Activated T-helper 2 cell treated with anti-CD3 and anti-CD28 coated beads, Interferon-gamma antibody, Interleukin-2, Interleukin-4, amounts not matched to agents 10 μg/mL and 5 μg/mL and 100 μg/mL, durations not matched to agents 14 hours and 24 hours and 36 hours (primary cell): Measurements from ENCODE around the gene INTS3. TPM values are rescaled to one million over a fixed set of nuclear protein-coding genes. Genes with fewer than 3 reads are reported as not detected.
"Not testable (repeated sequence)": the region's sequence is repeated elsewhere in the genome, so short reads cannot be mapped to it uniquely, and the experiment has no call there.

ENCODE experiments used
- DNase-seq: peaks from one replicate; pipeline ENCODE4 v3.0.0; 2021; ENCODE audit warnings: low spot score
- H3K27ac Mint-ChIP-seq: one replicate; pipeline ENCODE4 v1.8.0; 2021; ENCODE audit warnings: mixed read lengths
- H3K27me3 Mint-ChIP-seq: one replicate; pipeline ENCODE4 v1.8.0; 2021; ENCODE audit warnings: low read depth, mixed read lengths
- H3K36me3 Mint-ChIP-seq: one replicate; pipeline ENCODE4 v1.8.0; 2021; ENCODE audit warnings: low read depth, mixed read lengths
- H3K4me1 Mint-ChIP-seq: one replicate; pipeline ENCODE4 v1.8.0; 2021; ENCODE audit warnings: low read depth, mixed read lengths
- H3K4me3 Mint-ChIP-seq: one replicate; pipeline ENCODE4 v1.8.0; 2021; ENCODE audit warnings: low read depth, mild to moderate bottlenecking, moderate library complexity, mixed read lengths
- H3K9me3 Mint-ChIP-seq: one replicate; pipeline ENCODE4 v1.8.0; 2021; ENCODE audit warnings: mixed read lengths
- intact Hi-C: fragments of 100-400 bp; cut with micrococcal nuclease; formaldehyde crosslinking; loops from one replicate; pipeline ENCODE4 v1.15.1; 2023
- total RNA-seq: library from RNA; stranded (reverse); gene quantifications from 2 replicates; pipeline ENCODE4 v1.2.3, GENCODE V29; 2022

Gene INTS3
- total RNA-seq, 1 donor from 2014 or later, result 54.0 TPM

- Mint-ChIP-seq H3K27ac (no peak overlapping the region), H3K27me3 (no peaks in the 10 kb centered on the region), H3K4me3 (no peak overlapping the region), H3K9me3 (no peaks in the 10 kb centered on the region), H3K36me3 (no peaks in the 10 kb centered on the region), H3K4me1 (no peaks in the 10 kb centered on the region)
- intact Hi-C loops, result no loop called here
- DNase-seq, result no peak
These were observed 34.4 kb upstream of the INTS3 start for GRCh38 chr1:153693466-153693865.

- no peak overlapping the region for H3K27ac Mint-ChIP-seq
- intact Hi-C loops, result no loop called here
- no peak for DNase-seq
- H3K27me3 Mint-ChIP-seq, result no peaks in the 10 kb centered on the region
- H3K36me3 Mint-ChIP-seq, result no peaks in the 10 kb centered on the region
- H3K4me3 Mint-ChIP-seq, result no peak overlapping the region
- H3K9me3 Mint-ChIP-seq, result no peaks in the 10 kb centered on the region
- H3K4me1 Mint-ChIP-seq, result no peaks in the 10 kb centered on the region
These were observed 31.1 kb upstream of the INTS3 start for GRCh38 chr1:153696741-153697140.

GRCh38 chr1:153697191-153698019, 30.4 kb upstream of the INTS3 start:
- H3K4me1 Mint-ChIP-seq, result no peaks in the 10 kb centered on the region
- H3K4me3 Mint-ChIP-seq, result no peak overlapping the region
- DNase-seq, result no peak
- no peak overlapping the region for H3K27ac Mint-ChIP-seq
- H3K9me3 Mint-ChIP-seq, result no peaks in the 10 kb centered on the region
- intact Hi-C loops, result no loop called here
- no peaks in the 10 kb centered on the region for H3K27me3 Mint-ChIP-seq
- H3K36me3 Mint-ChIP-seq, result no peaks in the 10 kb centered on the region

- no peaks in the 10 kb centered on the region for H3K27me3 Mint-ChIP-seq
- H3K27ac Mint-ChIP-seq, result no peak overlapping the region
- intact Hi-C loops, result no loop called here
- H3K9me3 Mint-ChIP-seq, result no peaks in the 10 kb centered on the region
- H3K36me3 Mint-ChIP-seq, result no peaks in the 10 kb centered on the region
- no peaks in the 10 kb centered on the region for H3K4me1 Mint-ChIP-seq
- DNase-seq, result no peak
- H3K4me3 Mint-ChIP-seq, result no peak overlapping the region
These were observed 29.6 kb upstream of the INTS3 start for GRCh38 chr1:153698020-153698922.

GRCh38 chr1:153698923-153699714, 28.7 kb upstream of the INTS3 start:
- H3K9me3 Mint-ChIP-seq, result no peaks in the 10 kb centered on the region
- DNase-seq, result no peak
- intact Hi-C loops, result no loop called here
- no peaks in the 10 kb centered on the region for H3K36me3 Mint-ChIP-seq
- H3K4me1 Mint-ChIP-seq, result no peaks in the 10 kb centered on the region
- H3K27me3 Mint-ChIP-seq, result no peaks in the 10 kb centered on the region
- H3K27ac Mint-ChIP-seq, result no peak overlapping the region
- H3K4me3 Mint-ChIP-seq, result no peak overlapping the region

GRCh38 chr1:153699768-153700167, 28.1 kb upstream of the INTS3 start:
- no peaks in the 10 kb centered on the region for H3K4me1 Mint-ChIP-seq
- no peak for DNase-seq
- no peaks in the 10 kb centered on the region for H3K9me3 Mint-ChIP-seq
- H3K27ac Mint-ChIP-seq, result no peak overlapping the region
- intact Hi-C loops, result no loop called here
- no peaks in the 10 kb centered on the region for H3K36me3 Mint-ChIP-seq
- H3K27me3 Mint-ChIP-seq, result no peaks in the 10 kb centered on the region
- no peak overlapping the region for H3K4me3 Mint-ChIP-seq

GRCh38 chr1:153705484-153705883, 22.4 kb upstream of the INTS3 start:
- intact Hi-C loops, result no loop called here
- H3K9me3 Mint-ChIP-seq, result no peaks in the 10 kb centered on the region
- H3K27ac Mint-ChIP-seq, result no peak overlapping the region
- no peak for DNase-seq
- no peaks in the 10 kb centered on the region for H3K4me1 Mint-ChIP-seq
- no peak overlapping the region for H3K4me3 Mint-ChIP-seq
- peaks cover under 1% of the 10 kb centered on the region for H3K27me3 Mint-ChIP-seq
- H3K36me3 Mint-ChIP-seq, result no peaks in the 10 kb centered on the region

GRCh38 chr1:153711026-153711425, 16.8 kb upstream of the INTS3 start:
- Mint-ChIP-seq H3K4me3 (no peak overlapping the region), H3K36me3 (no peaks in the 10 kb centered on the region), H3K27ac (no peak overlapping the region), H3K27me3 (peaks cover 9% of the 10 kb centered on the region), H3K9me3 (no peaks in the 10 kb centered on the region), H3K4me1 (no peaks in the 10 kb centered on the region)
- intact Hi-C loops, result no loop called here
- DNase-seq, result no peak

GRCh38 chr1:153716211-153716610, 11.6 kb upstream of the INTS3 start:
- intact Hi-C loops, H3K4me3 Mint-ChIP-seq, H3K27ac Mint-ChIP-seq, H3K36me3 Mint-ChIP-seq, H3K4me1 Mint-ChIP-seq, DNase-seq, H3K9me3 Mint-ChIP-seq: not testable (repeated sequence)
- peaks cover 11% of the 10 kb centered on the region for H3K27me3 Mint-ChIP-seq

- Mint-ChIP-seq H3K27ac (no peak overlapping the region), H3K9me3 (no peaks in the 10 kb centered on the region), H3K4me3 (no peak overlapping the region), H3K4me1 (peaks cover 2% of the 10 kb centered on the region), H3K36me3 (no peaks in the 10 kb centered on the region), H3K27me3 (peaks cover 11% of the 10 kb centered on the region)
- intact Hi-C loops, result no loop called here
- no peak for DNase-seq
These were observed 10.5 kb upstream of the INTS3 start for GRCh38 chr1:153717330-153717729.

- peaks cover 9% of the 10 kb centered on the region for H3K4me1 Mint-ChIP-seq
- H3K27me3 Mint-ChIP-seq, result peaks cover 2% of the 10 kb centered on the region
- H3K27ac Mint-ChIP-seq, result no peak overlapping the region
- no peaks in the 10 kb centered on the region for H3K36me3 Mint-ChIP-seq
- H3K9me3 Mint-ChIP-seq, result no peaks in the 10 kb centered on the region
- H3K4me3 Mint-ChIP-seq, result no peak overlapping the region
- DNase-seq, result no peak
- intact Hi-C loops, result no loop called here
These were observed 4.2 kb upstream of the INTS3 start for GRCh38 chr1:153723687-153724086.

GRCh38 chr1:153724634-153725033, 3.2 kb upstream of the INTS3 start:
- H3K27ac Mint-ChIP-seq, H3K27me3 Mint-ChIP-seq, DNase-seq, H3K9me3 Mint-ChIP-seq, H3K36me3 Mint-ChIP-seq, H3K4me3 Mint-ChIP-seq: not testable (repeated sequence)
- intact Hi-C loops, result loop anchor here (5.0 kb wide), 1 partner anchor 52 kb away; the partner anchor contains the start of gene ILF2
- H3K4me1 Mint-ChIP-seq, result peaks cover 17% of the 10 kb centered on the region
